ENCODE results near the gene USP24. TPM values are rescaled to one million over a fixed set of nuclear protein-coding genes. Genes with fewer than 3 reads are reported as not detected.

The USP24 gene
- total RNA-seq, 2 donors from 2014 or later, result 31.8 to 34.9 TPM

GRCh38 chr1:55070293-55071164 lies 144.6 kb downstream of the USP24 start:
- Histone ChIP-seq H3K27me3 (no peaks in the 10 kb centered on the region), H3K4me1 (no peaks in the 10 kb centered on the region), H3K9ac (ENCODE audit: low read depth in 2 of 2, low read length in 2 of 2) (no peak overlapping the region), H3K36me3 (peaks cover 15% of the 10 kb centered on the region), H3K9me3 (no peaks in the 10 kb centered on the region), H3K4me3 (no peak overlapping the region), H3K27ac (no peak overlapping the region)
- intact Hi-C loops (cut with DNase I), result no loop called here
- TF ChIP-seq, protein P1, sequence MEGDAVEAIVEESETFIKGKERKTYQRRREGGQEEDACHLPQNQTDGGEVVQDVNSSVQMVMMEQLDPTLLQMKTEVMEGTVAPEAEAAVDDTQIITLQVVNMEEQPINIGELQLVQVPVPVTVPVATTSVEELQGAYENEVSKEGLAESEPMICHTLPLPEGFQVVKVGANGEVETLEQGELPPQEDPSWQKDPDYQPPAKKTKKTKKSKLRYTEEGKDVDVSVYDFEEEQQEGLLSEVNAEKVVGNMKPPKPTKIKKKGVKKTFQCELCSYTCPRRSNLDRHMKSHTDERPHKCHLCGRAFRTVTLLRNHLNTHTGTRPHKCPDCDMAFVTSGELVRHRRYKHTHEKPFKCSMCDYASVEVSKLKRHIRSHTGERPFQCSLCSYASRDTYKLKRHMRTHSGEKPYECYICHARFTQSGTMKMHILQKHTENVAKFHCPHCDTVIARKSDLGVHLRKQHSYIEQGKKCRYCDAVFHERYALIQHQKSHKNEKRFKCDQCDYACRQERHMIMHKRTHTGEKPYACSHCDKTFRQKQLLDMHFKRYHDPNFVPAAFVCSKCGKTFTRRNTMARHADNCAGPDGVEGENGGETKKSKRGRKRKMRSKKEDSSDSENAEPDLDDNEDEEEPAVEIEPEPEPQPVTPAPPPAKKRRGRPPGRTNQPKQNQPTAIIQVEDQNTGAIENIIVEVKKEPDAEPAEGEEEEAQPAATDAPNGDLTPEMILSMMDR (IDR thresholded peaks at IDR 0.05), result no peak
- no peak for DNase-seq

GRCh38 chr1:55069280-55069679 lies 145.9 kb downstream of the USP24 start:
- Histone ChIP-seq H3K9ac (ENCODE audit: low read depth in 2 of 2, low read length in 2 of 2) (no peak overlapping the region), H3K36me3 (peaks cover 15% of the 10 kb centered on the region), H3K4me1 (no peaks in the 10 kb centered on the region), H3K4me3 (no peak overlapping the region), H3K27ac (no peak overlapping the region), H3K27me3 (no peaks in the 10 kb centered on the region), H3K9me3 (no peaks in the 10 kb centered on the region)
- DNase-seq, result no peak
- TF ChIP-seq, protein P1 (IDR thresholded peaks at IDR 0.05), result no peak
- intact Hi-C loops (cut with DNase I), result no loop called here

GRCh38 chr1:55068638-55069037 lies 146.5 kb downstream of the USP24 start:
- Histone ChIP-seq H3K4me1 (no peaks in the 10 kb centered on the region), H3K4me3 (no peak overlapping the region), H3K27me3 (no peaks in the 10 kb centered on the region), H3K9me3 (no peaks in the 10 kb centered on the region), H3K9ac (ENCODE audit: low read depth in 2 of 2, low read length in 2 of 2) (no peak overlapping the region), H3K27ac (no peak overlapping the region), H3K36me3 (peaks cover 14% of the 10 kb centered on the region)
- intact Hi-C loops (cut with DNase I), result no loop called here
- TF ChIP-seq, protein P1 (IDR thresholded peaks at IDR 0.05), result no peak
- no peak for DNase-seq

DNA sequence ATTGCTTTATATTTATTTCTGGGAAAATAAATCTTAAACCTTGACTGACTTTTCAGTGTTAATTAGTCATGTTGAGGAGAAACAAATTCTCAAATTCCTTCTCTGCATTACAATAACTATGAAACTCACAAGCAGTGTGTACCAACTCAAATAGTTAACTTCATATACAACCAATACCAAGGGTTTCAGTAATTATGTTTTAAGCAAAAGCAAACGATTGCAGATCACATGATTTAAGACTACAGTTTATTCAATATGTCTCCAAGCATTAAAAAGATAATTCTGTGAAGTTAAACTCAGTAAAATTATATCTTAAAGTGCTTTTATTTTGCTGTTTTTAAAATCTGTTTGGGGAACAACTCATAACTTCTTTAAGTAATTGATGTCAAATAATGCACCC lies 147.2 kb downstream of the USP24 start:
- H3K4me1 ChIP-seq, result no peaks in the 10 kb centered on the region
- H3K27ac ChIP-seq, result no peak overlapping the region
- DNase-seq, result no peak
- H3K9me3 ChIP-seq, result no peaks in the 10 kb centered on the region
- H3K9ac ChIP-seq (ENCODE audit: low read depth in 2 of 2, low read length in 2 of 2), result no peak overlapping the region
- TF ChIP-seq, protein P1 (IDR thresholded peaks at IDR 0.05), result no peak
- H3K27me3 ChIP-seq, result no peaks in the 10 kb centered on the region
- H3K4me3 ChIP-seq, result no peak overlapping the region
- intact Hi-C loops (cut with DNase I), result no loop called here
- H3K36me3 ChIP-seq, result peaks cover 8% of the 10 kb centered on the region

DNA sequence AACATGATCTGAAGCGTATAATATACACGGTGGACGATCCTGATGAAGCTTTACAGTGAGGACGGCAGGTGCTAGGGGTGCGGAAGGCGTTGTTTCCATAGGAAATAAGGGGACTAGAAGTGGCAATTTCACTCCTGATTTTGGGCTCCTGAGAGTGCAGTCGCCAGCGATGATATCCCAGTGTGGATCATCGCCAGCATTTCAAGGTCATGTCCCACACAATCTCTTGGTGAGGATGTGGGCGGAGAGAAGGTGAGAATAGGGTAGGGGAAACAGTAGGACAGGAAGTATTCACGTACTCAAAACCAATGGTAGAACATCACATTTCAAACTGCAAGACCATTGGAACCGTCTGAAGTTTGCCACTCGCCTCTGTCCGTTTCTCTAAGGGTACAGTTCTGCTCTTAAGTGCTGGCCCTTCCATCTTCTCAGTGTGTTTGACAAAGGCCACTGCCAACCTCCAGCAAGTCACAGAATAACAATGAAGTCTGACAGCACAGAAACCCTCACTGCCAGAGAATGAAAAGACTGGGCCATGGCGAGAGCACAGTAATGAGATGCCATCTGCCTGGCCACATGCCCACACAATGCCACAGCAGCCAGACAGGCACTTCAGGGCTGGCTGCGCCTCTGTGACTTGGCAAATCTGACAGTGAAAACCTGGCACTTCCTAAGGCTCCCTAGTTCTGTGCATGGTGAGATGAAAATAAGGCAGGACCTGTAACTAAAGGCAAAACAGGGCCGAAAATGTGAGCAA lies 148.0 kb downstream of the USP24 start:
- intact Hi-C loops (cut with DNase I), result no loop called here
- TF ChIP-seq, protein P1 (IDR thresholded peaks at IDR 0.05), result no peak
- Histone ChIP-seq H3K27me3 (no peaks in the 10 kb centered on the region), H3K9me3 (no peaks in the 10 kb centered on the region), H3K4me3 (no peak overlapping the region), H3K36me3 (peaks cover 3% of the 10 kb centered on the region), H3K27ac (no peak overlapping the region), H3K9ac (ENCODE audit: low read depth in 2 of 2, low read length in 2 of 2) (no peak overlapping the region), H3K4me1 (no peaks in the 10 kb centered on the region)
- DNase-seq, result no peak

Measured in colonic mucosa (tissue), 4 donors.